Panc1 (cell line): ENCODE results near the gene ZNF780B.

Experiments
- CTCF ChIP-seq: fragments of 450-650 bp; IDR thresholded peaks from 2 replicates; pipeline ENCODE4 v1.5.1; 2017; ENCODE audit warnings: mild to moderate bottlenecking
- POLR2AphosphoS5 ChIP-seq: IDR thresholded peaks from 2 replicates; pipeline ENCODE4 v1.6.1; 2012; ENCODE audit warnings: mild to moderate bottlenecking, low read depth, low read length, moderate library complexity
- TCF7L2 ChIP-seq: IDR thresholded peaks from 2 replicates; pipeline ENCODE4 v1.6.1; 2011; ENCODE audit warnings: mild to moderate bottlenecking, low read depth, low read length, inconsistent platforms
- TF ChIP-seq, protein P1 (sequence below), 2 experiments: IDR thresholded peaks; 2 replicates each; pipeline ENCODE4 v1.6.1; 2011 to 2012; ENCODE audit warnings: low read depth in 2 of 2, control low read depth in 1 of 2, low read length in 1 of 2, mild to moderate bottlenecking in 1 of 2, moderate library complexity in 1 of 2; ENCODE audit not compliant: insufficient read depth in 1 of 2

GRCh38 chr19:40089462-40089861 lies 33.4 kb upstream of the ZNF780B start:
- TF ChIP-seq CTCF (no peak), POLR2AphosphoS5 (no peak), TCF7L2 (no peak)
- TF ChIP-seq, protein P1, sequence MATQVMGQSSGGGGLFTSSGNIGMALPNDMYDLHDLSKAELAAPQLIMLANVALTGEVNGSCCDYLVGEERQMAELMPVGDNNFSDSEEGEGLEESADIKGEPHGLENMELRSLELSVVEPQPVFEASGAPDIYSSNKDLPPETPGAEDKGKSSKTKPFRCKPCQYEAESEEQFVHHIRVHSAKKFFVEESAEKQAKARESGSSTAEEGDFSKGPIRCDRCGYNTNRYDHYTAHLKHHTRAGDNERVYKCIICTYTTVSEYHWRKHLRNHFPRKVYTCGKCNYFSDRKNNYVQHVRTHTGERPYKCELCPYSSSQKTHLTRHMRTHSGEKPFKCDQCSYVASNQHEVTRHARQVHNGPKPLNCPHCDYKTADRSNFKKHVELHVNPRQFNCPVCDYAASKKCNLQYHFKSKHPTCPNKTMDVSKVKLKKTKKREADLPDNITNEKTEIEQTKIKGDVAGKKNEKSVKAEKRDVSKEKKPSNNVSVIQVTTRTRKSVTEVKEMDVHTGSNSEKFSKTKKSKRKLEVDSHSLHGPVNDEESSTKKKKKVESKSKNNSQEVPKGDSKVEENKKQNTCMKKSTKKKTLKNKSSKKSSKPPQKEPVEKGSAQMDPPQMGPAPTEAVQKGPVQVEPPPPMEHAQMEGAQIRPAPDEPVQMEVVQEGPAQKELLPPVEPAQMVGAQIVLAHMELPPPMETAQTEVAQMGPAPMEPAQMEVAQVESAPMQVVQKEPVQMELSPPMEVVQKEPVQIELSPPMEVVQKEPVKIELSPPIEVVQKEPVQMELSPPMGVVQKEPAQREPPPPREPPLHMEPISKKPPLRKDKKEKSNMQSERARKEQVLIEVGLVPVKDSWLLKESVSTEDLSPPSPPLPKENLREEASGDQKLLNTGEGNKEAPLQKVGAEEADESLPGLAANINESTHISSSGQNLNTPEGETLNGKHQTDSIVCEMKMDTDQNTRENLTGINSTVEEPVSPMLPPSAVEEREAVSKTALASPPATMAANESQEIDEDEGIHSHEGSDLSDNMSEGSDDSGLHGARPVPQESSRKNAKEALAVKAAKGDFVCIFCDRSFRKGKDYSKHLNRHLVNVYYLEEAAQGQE (IDR thresholded peaks at IDR 0.05; ENCODE audit: insufficient read depth in 1 of 2, low read depth in 2 of 2, low read length in 1 of 2): no peak
